GM12891 (cell line): ENCODE data around the gene VCL.
"Not testable (repeated sequence)": the region's sequence is repeated elsewhere in the genome, so short reads cannot be mapped to it uniquely, and the experiment has no call there.

Experiments
- DNase-seq: peaks from one replicate; pipeline ENCODE4 v3.0.0; 2011; ENCODE audit warnings: low spot score; ENCODE audit not compliant: insufficient read length
- FAIRE-seq: peaks from 2 replicates; lab custom pipeline; 2011; peaks lifted over from hg19 to GRCh38; lab: Jason Lieb, UNC
- PAX5 ChIP-seq: IDR thresholded peaks from 2 replicates; pipeline ENCODE4 v1.6.1; 2011; ENCODE audit warnings: low read length, moderate library complexity, mild to moderate bottlenecking; ENCODE audit not compliant: insufficient read depth, severe bottlenecking
- POLR2A ChIP-seq: IDR thresholded peaks from 2 replicates; pipeline ENCODE4 v1.6.1; 2011; ENCODE audit warnings: low read depth, low read length, control low read depth
- POLR2AphosphoS5 ChIP-seq: IDR thresholded peaks from 2 replicates; pipeline ENCODE4 v1.6.1; 2011; ENCODE audit warnings: low read depth, low read length, control low read depth
- POU2F2 ChIP-seq: IDR thresholded peaks from 2 replicates; pipeline ENCODE4 v1.6.1; 2011; ENCODE audit warnings: low read depth, mild to moderate bottlenecking, control low read depth, low read length, moderate library complexity
- SPI1 ChIP-seq: IDR thresholded peaks from 2 replicates; pipeline ENCODE4 v1.6.1; 2011; ENCODE audit warnings: low read depth, low read length, control low read depth
- TAF1 ChIP-seq: IDR thresholded peaks from 2 replicates; pipeline ENCODE4 v1.6.1; 2011; ENCODE audit warnings: low read depth, low read length, control low read depth

The VCL gene

GRCh38 chr10:73964743-73965142, 33.2 kb upstream of the VCL start:
- no peak for DNase-seq
- no peak for FAIRE-seq
- TF ChIP-seq SPI1 (no peak), POLR2AphosphoS5 (no peak), POLR2A (no peak), PAX5 (no peak), TAF1 (no peak), POU2F2 (no peak)

- not testable (repeated sequence) for FAIRE-seq, DNase-seq
These were observed 32.5 kb upstream of the VCL start for GRCh38 chr10:73965267-73965889.

- FAIRE-seq (no peak), DNase-seq (no peak)
- TF ChIP-seq SPI1, result no peak
- no peak for TF ChIP-seq POLR2AphosphoS5
- TF ChIP-seq POLR2A, result no peak
These were observed 31.8 kb upstream of the VCL start for GRCh38 chr10:73965890-73966768.

- FAIRE-seq (no peak), DNase-seq (no peak)
- no peak for TF ChIP-seq POU2F2
- TF ChIP-seq PAX5, result no peak
- TF ChIP-seq POLR2AphosphoS5, result no peak
- no peak for TF ChIP-seq SPI1
- TF ChIP-seq POLR2A, result no peak
- no peak for TF ChIP-seq TAF1
These were observed 30.9 kb upstream of the VCL start for GRCh38 chr10:73967022-73967429.

- DNase-seq, result no peak
- TF ChIP-seq POLR2A, result no peak
- TF ChIP-seq PAX5, result no peak
- TF ChIP-seq TAF1, result no peak
- no peak for TF ChIP-seq POU2F2
- TF ChIP-seq SPI1, result no peak
- TF ChIP-seq POLR2AphosphoS5, result no peak
- FAIRE-seq, result no peak
These were observed 30.4 kb upstream of the VCL start for GRCh38 chr10:73967544-73967943.

GRCh38 chr10:73968098-73968521, 29.8 kb upstream of the VCL start:
- FAIRE-seq, result no peak
- TF ChIP-seq POLR2A (no peak), TAF1 (no peak), SPI1 (no peak), PAX5 (no peak), POLR2AphosphoS5 (no peak), POU2F2 (no peak)

GRCh38 chr10:73969224-73969841, 28.6 kb upstream of the VCL start:
- FAIRE-seq (no peak), DNase-seq (no peak)
- TF ChIP-seq TAF1 (no peak), POLR2A (no peak), SPI1 (peak; percentile 44; the same call in 1 of the 2 replicates)

More at GRCh38 chr10:73968098-73968521, 29.8 kb upstream of the VCL start:
- DNase-seq, result no peak

GRCh38 chr10:73970845-73971244, 27.1 kb upstream of the VCL start:
- TF ChIP-seq TAF1, result no peak
- no peak for TF ChIP-seq POLR2A
- TF ChIP-seq PAX5, result no peak
- FAIRE-seq (no peak), DNase-seq (no peak)

- FAIRE-seq, result no peak
- DNase-seq, result no peak
These were observed 26.1 kb upstream of the VCL start for GRCh38 chr10:73971636-73972354.

More at GRCh38 chr10:73971636-73972354, 26.1 kb upstream of the VCL start:
- no peak for TF ChIP-seq TAF1
- no peak for TF ChIP-seq POLR2A
- TF ChIP-seq POU2F2, result no peak
- no peak for TF ChIP-seq PAX5
- no peak for TF ChIP-seq POLR2AphosphoS5
- TF ChIP-seq SPI1, result no peak
